ENCODE data around the gene IFT88. TPM values are rescaled to one million over a fixed set of nuclear protein-coding genes. Genes with fewer than 3 reads are reported as not detected.

Gene IFT88
- total and polyA plus RNA-seq, 2 of the 8 experiments (the other 6 are each of a cell fraction or from before 2014, with no cell fraction given), result 1.7 to 5.8 TPM

- Histone ChIP-seq H3K4me2 (ENCODE audit: insufficient read depth in 1 of 2, low read depth in 2 of 2, low read length in 2 of 2) (no peak overlapping the region), H2BK12ac (ENCODE audit: low read depth, low read length) (no peak overlapping the region), H3K4me1 (replicated peaks in 1 of 4; ENCODE audit: control insufficient read depth in 3 of 4, insufficient read depth in 4 of 4, low read length in 3 of 4) (no peaks in the 10 kb centered on the region), H3K27me3 (replicated peaks in 1 of 4; ENCODE audit: control insufficient read depth in 3 of 4, extremely low read depth in 1 of 4, insufficient read depth in 3 of 4, low read length in 3 of 4) (no peaks in the 10 kb centered on the region), H2AK5ac (ENCODE audit: low read depth, low read length) (no peak overlapping the region), H2BK20ac (ENCODE audit: low read length) (no peak overlapping the region), H3K9me3 (ENCODE audit: insufficient read depth in 2 of 2, low read depth in 1 of 2, low read length in 1 of 2) (no peaks in the 10 kb centered on the region), H4K8ac (ENCODE audit: extremely low read depth, insufficient read depth, low read length) (no peak overlapping the region), H2AFZ (ENCODE audit: low read length) (no peak overlapping the region), H3K4ac (replicated peaks; ENCODE audit: insufficient read length, low read depth, low read length) (no peak overlapping the region), H4K20me1 (replicated peaks in 1 of 2; ENCODE audit: control insufficient read depth in 1 of 2, insufficient read depth in 2 of 2, low read length in 2 of 2) (no peaks in the 10 kb centered on the region), H3K9ac (replicated peaks in 1 of 4; ENCODE audit: extremely low read depth in 1 of 4, low read depth in 3 of 4, low read length in 3 of 4) (no peak overlapping the region), H3K18ac (ENCODE audit: extremely low read depth, low read length) (no peak overlapping the region), H3K79me2 (ENCODE audit: control insufficient read depth in 1 of 2, insufficient read depth in 2 of 2, low read length in 2 of 2) (no peaks in the 10 kb centered on the region), H3K27ac (ENCODE audit: low read depth, low read length) (no peak overlapping the region), H3K79me1 (ENCODE audit: low read depth, low read length) (no peaks in the 10 kb centered on the region), H3K23ac (ENCODE audit: insufficient read length) (no peak overlapping the region), H4K5ac (ENCODE audit: insufficient read length, low read depth, low read length) (no peak overlapping the region), H3K36me3 (ENCODE audit: control insufficient read depth in 2 of 4, insufficient read depth in 4 of 4, low read length in 3 of 4) (no peaks in the 10 kb centered on the region), H3K23me2 (ENCODE audit: low read depth, low read length) (no peaks in the 10 kb centered on the region), H3K4me3 (ENCODE audit: extremely low read depth in 1 of 4, insufficient read depth in 2 of 4, low read depth in 3 of 4, low read length in 4 of 4) (no peak overlapping the region), H3K56ac (replicated peaks; ENCODE audit: insufficient read length, low read depth, low read length) (no peak overlapping the region), H2BK5ac (ENCODE audit: low read depth, low read length) (no peak overlapping the region), H2BK120ac (replicated peaks; ENCODE audit: low read depth, low read length) (no peak overlapping the region), H2BK15ac (ENCODE audit: low read length) (no peak overlapping the region), H3K14ac (ENCODE audit: insufficient read length) (no peak overlapping the region), H4K91ac (replicated peaks; ENCODE audit: insufficient read length, low read length) (no peak overlapping the region)
- CTCF ChIA-PET (ENCODE audit: partially characterized antibody), result interaction anchor here (0.7 to 0.8 kb wide), 2 partner anchors 28 to 72 kb away, joined by 3 to 4 read pairs; no protein-coding TSS in a partner anchor
- no peak for FAIRE-seq
- DNase-seq (ENCODE audit: low read depth in 1 of 2, low spot score in 2 of 2), result no peak
- POLR2A ChIA-PET (ENCODE audit: partially characterized antibody), result no interaction called here
- WGBS, 2 experiments (ENCODE audit: extremely low coverage in 1 of 2, insufficient coverage in 1 of 2, insufficient read length in 1 of 2, insufficient replicate concordance in 2 of 2, low coverage in 1 of 2, low lambda C conversion rate in 2 of 2, missing lambda C conversion rate in 1 of 2), result 95% methylated on average over 4 of the region's 4 CpGs; no CpG with 5 or more reads in 1 of the 2 experiments
- no peak for TF ChIP-seq KDM5A (IDR thresholded peaks at IDR 0.05; ENCODE audit: low read length)
- TF ChIP-seq YY1 (IDR thresholded peaks at IDR 0.05; ENCODE audit: low read depth, low read length), result no peak
- TF ChIP-seq, protein P1, sequence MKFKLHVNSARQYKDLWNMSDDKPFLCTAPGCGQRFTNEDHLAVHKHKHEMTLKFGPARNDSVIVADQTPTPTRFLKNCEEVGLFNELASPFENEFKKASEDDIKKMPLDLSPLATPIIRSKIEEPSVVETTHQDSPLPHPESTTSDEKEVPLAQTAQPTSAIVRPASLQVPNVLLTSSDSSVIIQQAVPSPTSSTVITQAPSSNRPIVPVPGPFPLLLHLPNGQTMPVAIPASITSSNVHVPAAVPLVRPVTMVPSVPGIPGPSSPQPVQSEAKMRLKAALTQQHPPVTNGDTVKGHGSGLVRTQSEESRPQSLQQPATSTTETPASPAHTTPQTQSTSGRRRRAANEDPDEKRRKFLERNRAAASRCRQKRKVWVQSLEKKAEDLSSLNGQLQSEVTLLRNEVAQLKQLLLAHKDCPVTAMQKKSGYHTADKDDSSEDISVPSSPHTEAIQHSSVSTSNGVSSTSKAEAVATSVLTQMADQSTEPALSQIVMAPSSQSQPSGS (IDR thresholded peaks at IDR 0.05; ENCODE audit: low read length), result no peak
- TF ChIP-seq RNF2 (IDR thresholded peaks at IDR 0.05; ENCODE audit: borderline replicate concordance, low read depth, low read length, missing control alignments, poor library complexity, severe bottlenecking), result no peak
- no peak for TF ChIP-seq SAP30 (IDR thresholded peaks at IDR 0.05; ENCODE audit: insufficient read depth, insufficient replicate concordance, low read length)
- no peak for TF ChIP-seq GABPA (IDR thresholded peaks at IDR 0.05; ENCODE audit: borderline replicate concordance, insufficient read depth, low read length)
- TF ChIP-seq PHF8 (conservative IDR thresholded peaks at IDR 0.05; ENCODE audit: low read depth, low read length), result no peak
- no peak for TF ChIP-seq SIX5 (IDR thresholded peaks at IDR 0.05; ENCODE audit: low read depth, low read length)
- no peak for TF ChIP-seq BCL11A (IDR thresholded peaks at IDR 0.05; ENCODE audit: low read depth in 2 of 2, low read length in 2 of 2)
- TF ChIP-seq KDM4A (IDR thresholded peaks at IDR 0.05; ENCODE audit: low read depth, low read length, severe bottlenecking), result no peak
- TF ChIP-seq SUZ12 (IDR thresholded peaks at IDR 0.05; ENCODE audit: low read length), result no peak
- TF ChIP-seq BACH1 (IDR thresholded peaks at IDR 0.05; ENCODE audit: low read length), result no peak
Observed at GRCh38 chr13:20667857-20668437, 101.0 kb downstream of the IFT88 start.

Measured in H1 (cell line).